Large intestine (tissue), 3 donors: ENCODE results near the gene PEPD. TPM values are rescaled to one million over a fixed set of nuclear protein-coding genes. Genes with fewer than 3 reads are reported as not detected.
"Not testable (repeated sequence)": the region's sequence is repeated elsewhere in the genome, so short reads cannot be mapped to it uniquely, and the experiment has no call there.

Experiments
- DNase-seq, 2 donors: peaks; one replicate each; pipeline versions ENCODE4 v3.0.0 to v3.0.0-alpha.2; 2013
- H3K27ac ChIP-seq: one replicate; pipeline ENCODE4 v1.5.1; 2013; ENCODE audit warnings: low read length
- H3K27me3 ChIP-seq: 2 replicates; pipeline ENCODE4 v1.6.1; 2013; ENCODE audit warnings: low read length; ENCODE audit not compliant: control insufficient read depth, insufficient read depth
- H3K36me3 ChIP-seq: 2 replicates; pipeline ENCODE4 v1.6.1; 2013; ENCODE audit warnings: low read length; ENCODE audit not compliant: control insufficient read depth, insufficient read depth
- H3K4me1 ChIP-seq: one replicate; pipeline ENCODE4 v1.6.1; 2013; ENCODE audit warnings: low read length; ENCODE audit not compliant: control insufficient read depth, insufficient read depth
- H3K4me3 ChIP-seq: one replicate; pipeline ENCODE4 v1.5.1; 2013; ENCODE audit warnings: low read length
- H3K9me3 ChIP-seq: one replicate; pipeline ENCODE4 v1.6.1; 2013; ENCODE audit warnings: mild to moderate bottlenecking, low read depth, low read length, moderate library complexity; ENCODE audit not compliant: control insufficient read depth
- WGBS: methylation state at CpG from one replicate; pipeline ENCODE4 v1.1.5; 2013; ENCODE audit warnings: low lambda C conversion rate; ENCODE audit not compliant: insufficient coverage; 5-methylcytosine and 5-hydroxymethylcytosine counted together
- polyA plus RNA-seq: library from polyadenylated mRNA; unstranded; fragments of 120-200 nt; gene quantifications from one replicate; pipeline ENCODE4 v1.2.1, GENCODE V29; 2013

Gene PEPD
- polyA plus RNA-seq, 1 donor = 216 TPM

DNA sequence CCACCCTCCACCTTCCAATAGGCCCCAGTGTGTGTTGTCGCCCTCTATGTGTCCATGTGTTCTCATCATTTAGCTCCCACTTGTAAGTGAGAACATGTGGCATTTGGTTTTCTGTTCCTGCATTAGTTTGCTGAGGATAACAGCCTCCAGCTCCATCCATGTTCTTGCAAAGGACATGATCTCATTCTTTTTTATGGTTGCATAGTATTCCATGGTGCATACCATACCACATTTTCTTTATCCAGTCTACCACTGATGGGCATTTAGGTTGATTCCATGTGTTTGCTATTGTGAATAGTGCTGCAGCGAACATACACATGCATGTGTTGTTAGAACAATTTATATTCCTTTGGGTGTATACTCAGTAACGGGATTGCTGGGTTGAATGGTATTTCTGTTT, 42.0 kb downstream of the PEPD start:
- H3K9me3 ChIP-seq, H3K4me3 ChIP-seq, H3K27ac ChIP-seq, DNase-seq, H3K27me3 ChIP-seq, H3K4me1 ChIP-seq: not testable (repeated sequence)
- WGBS = no CpG with 5 or more reads among the region's 3 CpGs
- H3K36me3 ChIP-seq = peaks cover 24% of the 10 kb centered on the region

DNA sequence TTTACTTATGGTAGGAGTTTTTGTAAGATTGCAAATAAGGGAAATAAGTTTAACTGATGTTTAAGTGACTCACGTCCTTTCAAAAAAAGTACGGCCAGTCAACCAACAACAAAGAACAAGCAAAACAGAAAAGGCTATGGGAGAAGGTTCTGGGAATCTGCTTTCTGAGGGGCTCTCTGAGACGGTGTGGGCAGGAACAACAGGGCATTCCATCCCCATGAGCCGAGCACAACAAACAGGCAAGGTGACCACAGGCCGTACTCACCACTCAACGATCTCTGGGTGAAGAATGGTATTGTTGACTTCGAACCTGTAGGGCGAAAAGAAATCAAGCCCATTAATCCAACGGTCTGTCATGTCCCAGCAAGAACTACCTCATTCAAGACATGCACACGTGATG, 43.8 kb downstream of the PEPD start:
- Histone ChIP-seq H3K27ac (no peak overlapping the region), H3K4me3 (no peak overlapping the region), H3K9me3 (no peaks in the 10 kb centered on the region), H3K4me1 (no peaks in the 10 kb centered on the region), H3K27me3 (no peaks in the 10 kb centered on the region), H3K36me3 (peaks cover 31% of the 10 kb centered on the region)
- WGBS = 80% methylated on average over 2 of the region's 10 CpGs
- DNase-seq = no peak

DNA sequence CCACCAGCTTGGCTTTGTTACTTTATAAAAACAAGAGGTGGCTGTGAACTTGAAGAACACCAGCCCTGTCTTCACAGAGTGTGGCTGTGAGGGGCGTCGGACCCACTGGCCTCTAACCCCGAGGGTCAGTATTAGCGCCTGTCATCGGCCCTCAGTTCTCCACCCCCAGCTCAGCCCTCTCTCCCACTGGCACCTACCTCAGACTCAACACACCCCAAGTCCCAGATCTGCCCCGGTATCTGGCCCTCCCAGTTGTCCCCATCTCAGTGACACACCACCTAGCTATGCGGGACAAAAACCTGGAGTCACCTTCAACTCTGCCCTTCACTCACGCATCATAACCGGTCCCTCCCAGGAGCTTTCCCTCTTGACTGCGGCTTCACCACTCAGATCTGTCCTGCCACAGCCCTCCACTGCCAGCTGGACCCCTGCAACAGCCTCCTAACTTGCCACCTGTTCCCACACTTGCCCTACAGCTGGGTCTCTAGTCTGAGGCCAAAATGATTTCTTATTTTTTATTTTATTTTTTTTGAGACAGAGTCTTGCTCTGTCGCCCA, 45.4 kb downstream of the PEPD start:
- Histone ChIP-seq H3K9me3 (no peaks in the 10 kb centered on the region), H3K27ac (no peak overlapping the region), H3K4me3 (no peak overlapping the region), H3K27me3 (no peaks in the 10 kb centered on the region), H3K36me3 (peaks cover 35% of the 10 kb centered on the region), H3K4me1 (no peaks in the 10 kb centered on the region)
- no peak for DNase-seq
- 70% methylated on average over 4 of the region's 11 CpGs for WGBS

DNA sequence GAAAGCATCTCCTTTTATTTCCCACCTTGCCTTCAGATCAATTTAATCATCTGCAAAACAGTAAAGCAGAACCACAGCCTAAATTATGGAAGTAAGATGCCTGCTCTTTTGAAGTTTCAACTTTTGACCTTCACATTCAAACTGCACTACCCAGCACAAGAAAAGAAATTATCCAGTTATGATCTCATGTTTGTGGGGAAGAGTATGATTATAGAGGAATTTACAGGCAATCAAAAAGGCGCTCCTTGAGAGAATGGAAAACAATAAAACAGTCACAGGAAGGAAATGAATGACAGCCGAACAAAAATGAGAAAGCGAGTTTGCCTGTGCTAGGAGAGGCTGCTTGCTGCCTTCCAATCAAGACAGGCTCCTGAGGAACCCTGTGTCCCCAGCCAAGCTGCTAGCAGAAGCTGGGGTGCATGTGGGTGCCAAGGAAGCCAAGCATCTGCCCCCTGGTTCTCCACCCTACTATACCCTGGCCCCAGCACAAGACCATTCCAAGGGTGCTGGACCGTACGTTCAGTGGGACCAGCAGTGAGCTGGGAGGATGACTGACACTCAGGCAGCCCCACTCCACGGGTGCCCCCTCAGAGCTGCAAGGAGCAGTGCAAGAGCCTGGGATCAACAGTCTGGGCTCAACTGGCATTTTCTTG, 47.8 kb downstream of the PEPD start:
- peaks cover 32% of the 10 kb centered on the region for H3K36me3 ChIP-seq
- H3K4me3 ChIP-seq = no peak overlapping the region
- WGBS = no CpG with 5 or more reads among the region's 6 CpGs
- no peaks in the 10 kb centered on the region for H3K4me1 ChIP-seq
- no peaks in the 10 kb centered on the region for H3K9me3 ChIP-seq
- no peak for DNase-seq
- no peaks in the 10 kb centered on the region for H3K27me3 ChIP-seq
- H3K27ac ChIP-seq = no peak overlapping the region

DNA sequence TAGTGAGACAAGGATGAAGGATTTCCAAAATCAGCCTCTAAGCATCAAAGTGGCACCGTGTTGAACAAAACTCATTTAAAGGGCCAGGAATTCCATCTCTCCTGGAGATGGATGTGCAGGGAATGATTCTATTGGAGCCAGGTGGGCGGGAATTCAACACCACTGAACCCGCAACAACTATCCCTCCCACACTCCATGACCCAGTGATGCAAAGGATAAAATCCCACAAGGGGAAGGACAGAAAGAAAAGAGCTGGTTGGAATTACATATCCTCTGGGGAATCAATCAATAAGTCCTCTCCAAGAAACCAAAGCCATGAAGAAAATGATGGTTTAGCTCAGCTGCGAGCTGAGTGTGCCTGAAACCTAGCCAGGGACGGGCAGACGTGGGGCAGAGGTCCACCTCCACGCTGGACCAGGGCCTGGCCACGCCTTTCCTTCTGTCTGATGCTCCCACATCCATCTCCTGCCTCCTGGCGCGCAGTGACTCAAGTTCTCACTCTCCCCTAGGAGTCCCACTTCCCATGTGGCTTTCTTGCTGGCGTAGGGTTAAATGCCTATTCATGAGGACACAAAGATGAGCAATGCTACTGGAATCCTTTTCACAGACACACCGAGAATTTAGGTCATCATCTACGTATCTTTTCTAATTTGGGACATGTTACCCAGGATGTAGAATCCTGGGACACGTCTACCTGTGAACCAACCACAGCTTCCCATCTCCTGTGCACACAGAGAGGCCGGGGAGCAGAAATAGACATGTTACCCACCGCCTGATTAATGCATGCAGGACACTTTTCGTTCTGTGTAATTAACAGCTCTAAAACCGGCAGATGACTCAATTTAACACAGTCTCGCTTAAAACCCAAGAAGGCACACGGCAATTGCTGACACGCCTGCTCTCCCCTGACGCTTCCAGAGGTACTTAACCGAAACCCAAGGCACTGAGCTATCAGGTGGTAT, 48.6 kb downstream of the PEPD start:
- 80% methylated on average over 1 of the region's 23 CpGs for WGBS
- Histone ChIP-seq H3K4me1 (no peaks in the 10 kb centered on the region), H3K4me3 (no peak overlapping the region), H3K9me3 (no peaks in the 10 kb centered on the region), H3K36me3 (peaks cover 29% of the 10 kb centered on the region), H3K27me3 (no peaks in the 10 kb centered on the region), H3K27ac (no peak overlapping the region)
- DNase-seq = no peak

DNA sequence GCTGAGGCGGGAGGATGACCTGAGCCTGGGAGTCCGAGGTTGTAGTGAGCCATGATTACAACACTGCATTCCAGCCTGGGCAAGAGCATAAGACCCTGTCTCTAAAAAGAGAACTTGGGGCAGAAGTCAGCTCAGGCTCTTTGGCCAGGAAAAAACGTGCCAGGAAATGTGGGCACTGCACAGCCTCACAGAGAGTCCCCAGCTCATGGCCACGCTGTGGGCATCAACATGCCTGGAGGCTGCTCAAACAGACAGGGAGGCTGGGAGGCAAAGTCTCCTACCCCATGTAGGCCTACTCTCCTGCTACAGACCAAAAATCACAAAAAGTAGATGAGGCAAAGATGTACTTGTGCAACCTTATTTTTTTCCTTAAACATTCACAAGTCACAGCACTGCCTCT, 49.4 kb downstream of the PEPD start:
- no CpG with 5 or more reads among the region's 4 CpGs for WGBS
- no peak overlapping the region for H3K4me3 ChIP-seq
- H3K9me3 ChIP-seq = no peaks in the 10 kb centered on the region
- no peak overlapping the region for H3K27ac ChIP-seq
- no peaks in the 10 kb centered on the region for H3K27me3 ChIP-seq
- peaks cover 22% of the 10 kb centered on the region for H3K36me3 ChIP-seq
- no peak for DNase-seq
- H3K4me1 ChIP-seq = no peaks in the 10 kb centered on the region

DNA sequence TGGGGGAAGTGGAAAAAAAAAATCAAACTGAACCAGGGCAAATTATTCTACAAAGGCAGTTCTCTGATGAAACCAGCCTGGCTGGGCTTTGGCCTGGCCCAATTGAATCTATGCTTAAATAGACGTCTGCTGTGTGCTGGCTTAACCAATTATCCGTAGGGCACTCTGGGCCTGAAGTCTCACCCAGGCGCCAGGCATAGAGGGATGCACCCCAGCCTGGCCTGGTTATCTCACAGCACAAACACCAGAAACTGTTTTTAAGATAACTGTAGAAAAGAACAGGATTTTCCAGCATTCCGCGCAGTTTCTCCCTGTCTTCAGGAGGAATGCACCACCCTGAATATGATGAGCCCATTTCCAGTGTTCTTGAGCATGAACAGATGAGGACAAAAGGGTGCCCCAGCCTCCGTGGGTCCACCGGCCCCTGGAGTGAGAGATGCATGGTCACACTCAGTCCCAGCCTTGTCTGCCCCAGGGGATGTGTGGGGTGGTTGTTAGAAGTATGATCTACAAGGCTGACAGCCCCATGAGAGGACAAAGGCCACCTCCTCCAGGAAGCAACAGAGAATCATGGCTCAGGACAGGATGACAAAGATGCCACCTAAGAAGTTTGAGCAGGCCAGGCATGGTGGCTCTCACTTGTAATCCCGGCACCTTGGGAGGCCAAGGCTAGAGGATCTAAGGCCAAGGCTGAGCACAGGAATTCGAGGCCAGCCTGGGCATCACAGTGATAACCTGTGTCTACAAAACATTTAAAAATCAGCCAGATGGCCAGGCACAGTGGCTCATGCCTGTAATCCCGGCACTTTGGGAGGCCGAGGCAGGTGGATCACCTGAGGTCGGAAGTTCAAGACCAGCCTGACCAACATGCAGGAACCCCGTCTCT, 50.2 kb downstream of the PEPD start:
- Histone ChIP-seq H3K4me1 (no peaks in the 10 kb centered on the region), H3K36me3 (peaks cover 18% of the 10 kb centered on the region), H3K27ac (no peak overlapping the region), H3K9me3 (no peaks in the 10 kb centered on the region), H3K4me3 (no peak overlapping the region), H3K27me3 (no peaks in the 10 kb centered on the region)
- WGBS = no CpG with 5 or more reads among the region's 13 CpGs
- DNase-seq = no peak

DNA sequence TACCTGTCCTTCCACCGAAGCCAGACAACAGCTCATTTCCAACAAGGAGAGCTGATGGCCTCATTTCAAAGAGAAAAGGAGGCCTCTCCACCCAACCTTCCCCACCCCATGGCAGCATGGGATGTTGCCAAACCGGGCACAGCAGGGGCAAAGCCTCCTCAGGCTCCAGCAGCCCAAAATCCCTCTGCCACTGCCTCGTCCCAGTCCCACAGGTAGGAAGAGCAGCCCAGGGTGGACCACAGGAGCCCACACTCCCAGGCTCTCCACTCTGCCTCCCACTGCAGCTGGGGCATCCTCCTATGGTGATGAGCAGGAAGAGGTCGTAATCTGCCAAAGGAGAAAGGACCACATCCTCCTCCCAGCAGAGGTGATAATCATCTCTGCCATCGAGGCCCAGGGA, 50.9 kb downstream of the PEPD start:
- WGBS = 83% methylated on average over 1 of the region's 5 CpGs
- no peaks in the 10 kb centered on the region for H3K4me1 ChIP-seq

DNA sequence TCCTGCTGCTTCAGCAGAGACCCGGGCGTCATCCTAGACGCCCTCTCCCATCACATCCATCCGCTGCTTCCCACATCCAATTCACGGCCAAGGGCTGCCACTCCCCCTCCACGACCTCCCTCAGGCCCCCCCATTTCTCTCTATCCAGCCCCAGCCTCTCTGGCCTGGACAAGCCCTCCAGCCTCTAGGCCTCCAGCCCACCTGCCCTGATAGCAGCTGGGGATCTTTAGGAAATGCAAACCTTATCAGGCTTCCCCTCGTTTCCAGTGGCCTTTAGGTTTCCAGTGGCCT, 51.6 kb downstream of the PEPD start:
- H3K27me3 ChIP-seq = no peaks in the 10 kb centered on the region
- no CpG with 5 or more reads among the region's 7 CpGs for whole genome bisulfite sequencing
- DNase-seq = no peak

More for the DNA sequence above, 50.9 kb downstream of the PEPD start:
- Histone ChIP-seq H3K27ac (no peak overlapping the region), H3K36me3 (peaks cover 14% of the 10 kb centered on the region), H3K9me3 (no peaks in the 10 kb centered on the region), H3K27me3 (no peaks in the 10 kb centered on the region), H3K4me3 (no peak overlapping the region)
- no peak for DNase-seq

More for the DNA sequence above, 51.6 kb downstream of the PEPD start:
- H3K27ac ChIP-seq = no peak overlapping the region
- H3K4me1 ChIP-seq = no peaks in the 10 kb centered on the region
- peaks cover 13% of the 10 kb centered on the region for H3K36me3 ChIP-seq
- H3K4me3 ChIP-seq = no peak overlapping the region
- no peaks in the 10 kb centered on the region for H3K9me3 ChIP-seq
